LNCaP clone FGC (cell line): ENCODE results near the gene LDB3.

ENCODE experiments used
- DNase-seq: peaks from one replicate; pipeline ENCODE4 v3.0.0-alpha.2; 2011; ENCODE audit warnings: low read depth
- H3K4me3 ChIP-seq: 2 replicates; pipeline ENCODE4 v1.5.1; 2011; ENCODE audit warnings: mild to moderate bottlenecking, low read depth, low read length, control low read depth
- CTCF ChIP-seq: IDR thresholded peaks from 2 replicates; pipeline ENCODE4 v1.5.1; 2012; ENCODE audit warnings: mild to moderate bottlenecking; ENCODE audit not compliant: control insufficient read depth, insufficient read depth; ENCODE audit errors: extremely low read depth

The LDB3 gene

DNA sequence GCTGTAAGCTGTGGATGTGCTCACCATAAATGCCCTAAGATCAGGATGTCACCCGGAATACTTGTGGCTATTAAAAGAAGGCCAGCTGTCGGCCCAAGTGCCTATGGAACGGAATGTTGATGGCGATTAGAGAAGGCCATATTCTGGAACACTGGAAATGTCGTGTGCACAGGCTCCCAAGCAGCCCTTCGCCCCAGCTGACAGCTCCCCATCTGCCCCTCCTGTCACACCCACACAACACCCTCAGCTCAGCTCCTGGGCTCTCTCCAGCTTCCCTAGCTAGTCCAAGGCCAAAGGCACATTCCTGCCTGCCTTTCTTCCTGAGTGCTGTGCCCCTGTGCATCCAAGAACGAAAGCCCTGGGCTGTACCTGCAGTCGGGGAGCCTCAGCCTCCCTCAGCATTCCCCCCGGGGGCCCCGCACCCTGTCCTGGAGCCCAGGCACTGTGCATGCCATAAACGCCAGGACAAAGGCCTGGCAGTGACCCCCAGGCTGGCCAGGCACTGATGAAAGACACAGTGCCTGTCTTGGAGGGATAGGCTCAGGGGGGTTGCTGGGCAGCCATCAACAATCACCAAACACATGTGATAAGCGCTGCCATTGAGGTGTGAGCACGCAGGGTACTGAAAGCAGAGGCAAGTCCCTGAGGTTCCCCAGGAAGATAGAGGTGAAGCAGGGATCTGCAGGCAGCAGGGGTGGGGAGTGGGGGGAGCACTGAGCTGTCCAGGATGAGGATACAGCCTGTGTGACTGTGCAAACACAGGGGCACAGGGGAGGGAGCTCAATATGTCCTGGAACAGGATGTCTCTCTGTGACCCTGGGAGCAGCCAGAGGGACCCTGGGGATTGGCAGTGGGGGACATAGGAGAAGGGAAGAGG is 3.7 kb upstream of the LDB3 start:
- H3K4me3 ChIP-seq: no peak overlapping the region
- no peak for DNase-seq
- no peak for TF ChIP-seq CTCF

- no peak overlapping the region for H3K4me3 ChIP-seq
- no peak for DNase-seq
- no peak for TF ChIP-seq CTCF
Measured at GRCh38 chr10:86665218-86665607, 3.1 kb upstream of the LDB3 start.

GRCh38 chr10:86665868-86666267 is 2.4 kb upstream of the LDB3 start:
- no peak for TF ChIP-seq CTCF
- H3K4me3 ChIP-seq: no peak overlapping the region
- no peak for DNase-seq

GRCh38 chr10:86666538-86666937 is 1.8 kb upstream of the LDB3 start:
- no peak for TF ChIP-seq CTCF
- no peak overlapping the region for H3K4me3 ChIP-seq
- no peak for DNase-seq

DNA sequence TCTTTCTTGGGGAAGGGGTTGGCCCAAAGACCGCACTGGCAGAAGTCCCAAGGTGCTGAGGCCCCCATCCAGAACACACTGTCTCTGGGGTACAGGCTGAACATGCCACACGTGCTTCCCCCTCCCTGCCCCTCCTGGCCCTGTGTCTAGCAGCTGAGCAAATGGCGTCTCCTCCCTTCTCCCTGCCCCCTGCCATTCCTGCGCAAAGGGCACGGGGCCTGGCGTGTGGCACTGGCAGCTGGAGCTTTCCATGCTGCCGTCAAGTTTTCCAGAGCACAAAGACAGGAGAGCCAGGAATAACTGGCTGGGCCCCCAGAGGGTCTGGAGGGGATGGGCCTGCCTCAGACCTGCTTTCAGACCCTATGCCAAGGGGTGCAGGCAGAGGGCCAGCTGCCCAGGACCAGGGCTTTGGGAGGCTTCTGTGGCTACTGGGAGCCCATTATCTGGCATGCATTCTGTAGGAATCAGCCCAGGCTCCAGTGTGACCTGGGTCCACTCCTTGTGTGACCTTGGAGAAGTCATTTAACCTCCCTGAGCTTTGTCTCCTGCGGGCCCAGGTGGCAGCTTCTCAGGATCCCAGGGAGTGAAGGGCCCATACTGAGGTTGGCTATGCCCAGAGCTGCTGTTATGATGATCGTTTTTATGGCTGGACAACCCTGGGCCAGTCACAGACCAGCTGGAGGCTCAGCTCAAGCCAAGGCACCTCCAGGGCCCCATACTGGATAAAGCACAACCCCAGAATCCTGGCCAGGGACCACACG is 710 bp upstream of the LDB3 start:
- DNase-seq: no peak
- no peak for TF ChIP-seq CTCF
- no peak overlapping the region for H3K4me3 ChIP-seq

GRCh38 chr10:86670290-86670811 is 2.0 kb downstream of the LDB3 start:
- no peak overlapping the region for H3K4me3 ChIP-seq
- TF ChIP-seq CTCF: no peak
- no peak for DNase-seq
